DMS79 treated with DMSO at 0.1 percent for 48 hours (cell line): Measurements from ENCODE around the gene ANGPT4.
"Not testable (repeated sequence)": the region's sequence is repeated elsewhere in the genome, so short reads cannot be mapped to it uniquely, and the experiment has no call there.

Experiments used
- DNase-seq: peaks from one replicate; lab custom pipeline; 2025; lab: John Stamatoyannopoulos, UW

Gene ANGPT4

GRCh38 chr20:842547-842940 is 73.6 kb downstream of the ANGPT4 start:
- no peak for DNase-seq

- peak; percentile 47 for DNase-seq
Measured at GRCh38 chr20:841568-842546, 74.3 kb downstream of the ANGPT4 start.

GRCh38 chr20:840858-841567 is 75.1 kb downstream of the ANGPT4 start:
- DNase-seq, result no peak

DNA sequence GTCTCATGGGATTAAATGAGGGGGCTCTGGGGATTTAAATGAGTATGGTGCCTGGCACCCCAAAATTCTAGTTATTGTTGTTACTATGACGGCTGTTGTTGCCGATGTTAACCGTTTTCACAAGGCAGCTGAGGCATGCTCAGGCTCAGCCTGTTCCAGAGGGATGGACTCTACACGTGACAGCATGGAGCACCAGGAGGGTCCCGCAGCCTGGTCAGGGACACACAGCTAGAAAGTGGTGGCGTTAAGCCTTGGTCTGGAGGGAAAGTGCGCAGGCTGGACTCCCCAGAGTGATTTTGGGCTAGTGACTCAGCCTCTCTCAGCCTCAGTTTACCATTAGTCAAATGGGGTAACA is 75.7 kb downstream of the ANGPT4 start:
- DNase-seq, result no peak

GRCh38 chr20:839626-840025 is 76.5 kb downstream of the ANGPT4 start:
- DNase-seq, result no peak

DNA sequence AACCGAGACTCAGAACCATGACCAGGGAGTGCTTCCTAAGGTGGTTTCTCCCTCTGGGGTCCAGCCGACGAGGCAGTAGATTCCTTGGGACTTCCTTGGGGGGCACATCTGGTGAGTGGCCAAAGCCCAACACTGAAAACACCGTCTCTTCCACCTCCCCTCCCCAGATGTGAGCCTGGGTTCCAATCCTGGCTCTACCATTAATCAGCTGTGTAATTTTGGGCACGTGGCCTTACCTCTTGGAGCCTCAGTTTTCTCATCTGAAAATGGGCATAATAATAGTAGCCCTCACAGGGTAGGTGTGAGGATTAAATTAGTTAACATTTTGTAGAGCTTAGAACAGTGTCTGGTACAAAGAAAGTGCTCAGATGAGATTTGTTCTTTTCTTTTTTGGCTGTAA is 77.1 kb downstream of the ANGPT4 start:
- no peak for DNase-seq

GRCh38 chr20:836190-836589 is 79.9 kb downstream of the ANGPT4 start:
- DNase-seq, result peak; percentile 2

DNA sequence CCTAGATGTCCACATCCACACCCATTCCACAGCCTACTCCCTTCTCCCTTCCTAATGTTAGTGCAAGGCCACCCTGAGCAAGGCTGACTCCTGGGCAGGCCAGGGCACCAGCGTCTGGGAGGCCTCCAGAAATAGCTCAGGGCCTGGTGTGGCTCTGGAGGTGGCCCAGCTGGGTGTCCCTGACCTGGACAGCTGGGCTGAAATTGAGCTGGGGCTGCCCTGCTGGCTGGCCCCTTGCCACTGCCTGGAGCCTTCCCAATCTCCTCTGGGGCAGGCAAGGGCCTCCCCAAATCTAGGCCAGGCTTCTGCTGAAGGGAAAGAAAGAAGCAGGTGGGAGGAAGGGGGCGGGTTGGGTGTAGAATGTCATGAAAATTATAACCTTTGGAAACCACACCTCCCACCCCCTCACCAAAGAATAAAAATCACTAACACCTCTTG is 80.5 kb downstream of the ANGPT4 start:
- no peak for DNase-seq

DNA sequence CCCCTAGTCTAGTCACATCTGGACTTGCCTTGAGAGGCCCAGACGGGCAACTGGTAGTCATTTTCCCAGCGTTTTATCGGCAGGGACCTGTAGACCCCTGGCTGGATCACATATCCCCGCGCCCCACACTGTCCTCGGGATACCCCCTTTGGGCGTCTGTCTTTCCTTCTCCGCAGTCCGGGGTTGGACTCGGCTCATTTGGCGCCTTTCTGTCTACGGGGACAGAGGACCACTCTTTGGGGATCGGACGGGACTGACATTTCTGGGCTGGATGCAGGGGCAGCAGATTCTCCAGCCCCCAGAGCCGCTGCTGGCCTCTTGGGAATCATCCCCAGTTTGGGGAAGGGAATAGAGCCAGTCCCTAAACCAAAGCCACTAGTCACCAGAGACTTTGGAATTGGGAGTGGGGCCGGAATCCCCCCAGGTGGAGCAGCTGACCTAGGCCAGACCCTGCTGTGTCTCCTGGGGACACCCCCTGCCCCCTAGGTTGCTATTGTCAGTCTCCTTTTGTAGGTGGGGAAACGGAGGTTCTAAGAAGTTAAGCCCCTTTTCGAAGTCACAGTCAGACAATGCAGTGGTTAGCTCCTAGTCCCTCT is 81.9 kb downstream of the ANGPT4 start:
- no peak for DNase-seq

DNA sequence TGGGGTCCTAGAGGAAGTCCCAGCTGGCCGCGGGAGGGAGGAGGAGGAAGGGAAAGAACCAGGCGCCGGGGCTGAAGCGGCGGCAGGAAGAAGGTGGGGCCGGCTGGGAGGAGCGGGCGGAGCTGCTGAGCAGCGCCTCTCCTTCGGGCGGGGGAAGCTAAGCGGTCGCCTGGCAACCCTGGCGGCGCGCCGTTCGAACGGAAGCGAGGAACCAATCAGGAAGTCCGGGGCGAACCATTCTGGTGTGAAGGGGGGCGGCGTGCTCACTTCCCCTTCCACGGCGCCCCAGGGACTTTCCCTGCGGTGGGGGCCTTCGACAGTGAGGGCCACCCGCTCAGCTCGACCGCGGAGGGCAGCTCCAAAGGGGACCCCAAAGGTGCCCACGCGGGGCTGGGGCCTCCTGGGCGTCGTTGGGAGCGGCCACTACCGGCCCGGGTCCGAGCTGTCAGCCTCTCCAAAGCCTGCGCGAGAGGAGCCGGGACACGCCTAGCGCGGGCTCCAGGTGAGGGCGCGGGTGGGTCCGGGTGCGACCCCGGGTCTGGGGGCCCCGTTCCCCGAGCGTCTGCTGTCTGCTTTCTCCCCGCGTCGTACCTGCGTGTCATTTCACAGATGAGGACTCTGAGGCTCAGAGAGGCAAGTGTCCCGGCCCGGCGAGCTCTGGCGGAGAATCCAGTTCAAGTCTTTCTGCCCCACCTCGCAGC is 82.5 kb downstream of the ANGPT4 start, which contains the start of gene FAM110A:
Gene FAM110A, plus strand, starts transcription at position 266 of the 701 bp plus-strand sequence. CDS start 11,090 bp downstream, outside the sequence.
- peak; percentile 84 for DNase-seq

GRCh38 chr20:833121-833449 is 83.0 kb downstream of the ANGPT4 start:
- no peak for DNase-seq

DNA sequence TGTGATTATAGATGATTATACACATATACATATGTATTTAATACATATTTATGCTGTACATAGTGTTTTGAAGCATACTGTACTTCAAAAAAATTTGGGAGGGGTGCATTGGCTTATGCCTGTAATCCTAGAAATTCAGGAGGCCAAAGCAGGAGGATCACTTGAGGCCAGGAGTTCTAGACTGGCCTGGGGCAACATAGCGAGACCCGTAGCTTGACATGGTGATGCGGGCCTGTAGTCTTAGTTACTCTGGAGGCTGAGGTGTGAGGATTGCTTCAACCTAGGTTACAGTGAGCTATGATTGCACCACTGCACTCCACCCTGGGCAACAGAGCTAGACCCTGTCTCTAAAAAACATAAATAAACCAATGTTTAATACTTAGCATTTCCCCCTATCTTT is 84.2 kb downstream of the ANGPT4 start:
- DNase-seq, result no peak

GRCh38 chr20:831251-831650 is 84.9 kb downstream of the ANGPT4 start:
- DNase-seq, result no peak

DNA sequence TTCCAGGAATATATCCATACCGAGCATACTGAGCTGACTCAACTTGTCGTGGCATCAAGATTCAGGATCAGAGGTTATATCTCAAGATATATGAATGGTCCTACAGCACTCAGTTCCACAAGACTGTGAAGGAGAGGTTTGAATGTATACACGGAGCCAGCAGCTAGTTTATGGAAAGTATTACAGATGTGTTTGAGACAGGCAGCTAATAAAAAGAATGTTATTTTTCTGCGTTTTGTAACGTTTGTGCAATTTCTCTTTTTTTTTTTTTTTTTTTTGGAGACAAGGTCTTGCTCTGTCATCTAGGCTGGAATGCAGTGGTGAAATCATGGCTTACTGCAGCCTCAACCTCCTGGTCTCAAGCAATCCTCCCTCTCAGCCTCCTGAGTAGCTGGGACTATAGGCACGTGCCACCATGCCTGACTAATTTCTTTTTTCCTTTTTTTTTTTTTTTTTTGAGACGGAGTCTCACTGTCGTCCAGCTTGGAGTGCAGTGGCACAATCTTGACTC is 86.1 kb downstream of the ANGPT4 start:
- no peak for DNase-seq

- DNase-seq, result no peak
Measured at GRCh38 chr20:829551-829950, 86.6 kb downstream of the ANGPT4 start.

DNA sequence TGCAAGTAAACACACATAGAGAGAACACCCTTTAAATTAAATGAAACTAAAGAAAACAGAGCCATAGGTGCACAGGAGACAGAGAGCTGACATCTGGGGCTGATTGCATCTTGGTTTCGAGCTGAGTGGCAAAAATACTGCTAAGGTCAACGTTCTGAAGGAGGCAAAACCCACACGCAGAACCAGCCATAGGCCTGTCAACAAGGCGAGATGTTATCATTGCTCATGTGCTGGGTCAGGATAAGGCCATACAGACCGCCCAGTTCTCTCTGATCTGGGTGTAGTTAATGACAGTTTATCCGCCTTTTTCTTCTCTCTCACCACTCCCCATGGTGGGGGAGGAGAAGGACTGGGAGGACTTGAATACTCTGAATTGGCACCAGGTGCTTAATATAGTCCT is 87.1 kb downstream of the ANGPT4 start:
- DNase-seq, result no peak

GRCh38 chr20:827981-828380 is 88.2 kb downstream of the ANGPT4 start:
- DNase-seq, result not testable (repeated sequence)

GRCh38 chr20:826695-827323 is 89.3 kb downstream of the ANGPT4 start:
- DNase-seq, result no peak

DNA sequence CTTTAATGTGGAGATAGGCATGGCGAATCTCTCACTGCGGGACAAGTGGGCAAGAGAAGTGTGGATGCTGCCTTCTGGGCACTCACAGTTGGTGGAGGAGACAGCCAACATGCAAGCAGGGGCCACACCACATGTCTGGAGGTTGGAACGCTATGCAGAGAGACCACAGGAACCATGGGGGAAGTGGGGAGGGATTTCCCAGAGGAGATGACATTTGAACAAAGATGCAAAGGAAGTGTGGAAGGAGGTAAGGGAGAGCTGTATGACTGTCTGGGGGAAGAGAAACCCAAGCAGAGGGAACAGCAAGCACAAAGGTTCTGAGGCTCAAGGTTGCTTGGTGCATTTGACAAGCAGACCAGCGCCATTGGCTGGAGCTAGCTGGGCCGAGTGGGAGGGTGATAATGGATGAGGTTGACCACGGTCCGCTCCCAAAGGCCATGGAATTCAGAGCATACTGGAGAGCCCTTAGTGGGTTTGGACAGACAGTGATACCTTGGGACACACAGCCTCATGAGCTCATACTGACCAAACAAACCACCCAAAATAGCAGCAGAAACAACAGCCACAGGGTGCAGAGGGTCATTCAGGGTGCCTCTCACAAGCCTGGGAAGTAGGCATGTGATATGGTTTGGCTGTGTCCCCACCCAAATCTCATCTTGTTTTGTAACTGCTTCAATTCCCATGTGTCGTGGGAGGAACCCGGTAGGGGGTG is 90.3 kb downstream of the ANGPT4 start:
- no peak for DNase-seq

DNA sequence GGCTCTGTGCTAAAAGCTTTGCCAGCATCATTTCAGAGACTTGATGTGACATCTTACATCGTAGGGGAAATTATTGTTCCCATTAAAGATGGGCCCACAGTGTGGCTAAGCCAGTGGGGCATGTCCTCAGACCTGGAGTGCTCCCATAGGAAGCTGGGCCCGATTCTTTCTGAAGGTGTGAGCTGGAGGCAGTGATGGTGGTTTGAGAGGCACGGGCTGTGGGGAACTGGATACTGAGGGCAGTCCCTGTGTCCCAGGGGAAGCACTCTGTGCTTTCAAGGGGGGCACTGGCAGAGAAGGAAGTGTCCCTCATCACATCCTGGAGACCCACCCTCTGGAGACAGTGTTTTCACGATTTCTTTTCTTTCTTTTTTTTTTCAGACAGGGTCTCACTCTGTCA is 91.2 kb downstream of the ANGPT4 start:
- DNase-seq, result no peak

DNA sequence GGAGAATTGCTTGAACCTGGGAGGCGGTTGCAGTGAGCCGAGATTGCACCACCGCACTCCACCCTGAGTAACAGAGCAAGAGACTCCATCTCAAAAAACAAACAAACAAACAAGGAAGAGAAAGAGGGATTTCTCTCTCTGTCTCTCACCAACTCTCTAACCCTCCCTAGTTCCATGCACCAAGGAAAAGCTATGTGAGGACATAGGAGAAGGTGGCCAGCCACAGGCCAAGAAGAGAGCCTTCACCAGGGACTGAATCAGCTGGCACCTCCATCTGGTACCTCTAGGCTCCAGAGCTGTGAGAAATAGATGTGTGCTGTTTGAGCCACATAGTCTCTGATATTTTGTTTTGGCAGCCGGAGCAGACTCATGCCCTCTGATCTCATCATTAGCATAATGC is 91.6 kb downstream of the ANGPT4 start:
- DNase-seq, result no peak
